HepG2 (cell line): ENCODE data around the gene HYAL1. TPM values are rescaled to one million over a fixed set of nuclear protein-coding genes. Genes with fewer than 3 reads are reported as not detected.

Experiments
- FOXO1 ChIP-seq: sonication (generic); formaldehyde crosslinking; IDR thresholded peaks from 2 replicates; pipeline ENCODE4 v1.4.0; 2020; ENCODE audit warnings: missing genetic modification reagents
- HOXA9 ChIP-seq: sonication (generic); formaldehyde crosslinking; IDR thresholded peaks from 2 replicates; pipeline ENCODE4 v1.8.1; 2022; ENCODE audit warnings: missing genetic modification reagents, mild to moderate bottlenecking, moderate library complexity, borderline replicate concordance
- NKX3-1 ChIP-seq: sonication (generic); formaldehyde crosslinking; IDR thresholded peaks from 2 replicates; pipeline ENCODE4 v1.5.0; 2020; ENCODE audit warnings: missing genetic modification reagents
- ZFAT ChIP-seq: sonication (generic); formaldehyde crosslinking; conservative IDR thresholded peaks from 2 replicates; pipeline ENCODE4 v1.8.1; 2023; ENCODE audit warnings: missing genetic modification reagents, inconsistent platforms
- ZFP1 ChIP-seq: IDR thresholded peaks from 2 replicates; pipeline ENCODE4 v1.6.1; 2016
- ZFP37 ChIP-seq: sonication (generic); formaldehyde crosslinking; IDR thresholded peaks from 2 replicates; pipeline ENCODE4 v1.4.0; 2020; ENCODE audit warnings: missing genetic modification reagents, borderline replicate concordance
- ZFP82 ChIP-seq: sonication (generic); formaldehyde crosslinking; IDR thresholded peaks from 2 replicates; pipeline ENCODE4 v1.5.1; 2020; ENCODE audit warnings: mild to moderate bottlenecking, missing genetic modification reagents, borderline replicate concordance
- ZNF331 ChIP-seq: sonication (generic); formaldehyde crosslinking; IDR thresholded peaks from 2 replicates; pipeline ENCODE4 v1.4.0; 2020; ENCODE audit warnings: missing genetic modification reagents
- ZNF460 ChIP-seq: sonication (generic); formaldehyde crosslinking; IDR thresholded peaks from 2 replicates; pipeline ENCODE4 v1.5.1; 2020; ENCODE audit warnings: missing genetic modification reagents, mild to moderate bottlenecking, borderline replicate concordance
- ZNF703 ChIP-seq: sonication (generic); formaldehyde crosslinking; IDR thresholded peaks from 2 replicates; pipeline ENCODE4 v1.5.1; 2020; ENCODE audit warnings: missing genetic modification reagents, mild to moderate bottlenecking, moderate library complexity, borderline replicate concordance
- ZNF720 ChIP-seq: sonication (generic); formaldehyde crosslinking; IDR thresholded peaks from 2 replicates; pipeline ENCODE4 v1.4.0; 2020; ENCODE audit warnings: missing genetic modification reagents
- ZNF878 ChIP-seq: sonication (generic); formaldehyde crosslinking; IDR thresholded peaks from 2 replicates; pipeline ENCODE4 v1.8.1; 2023; ENCODE audit warnings: mild to moderate bottlenecking, missing genetic modification reagents, moderate library complexity
- polyA plus RNA-seq, 8 experiments: library from polyadenylated mRNA; depleted of rRNA in 3 of 8; stranded (reverse) in 7 of 8; unstranded in 1 of 8; fragments of >200 nt; fragmentation: Illumina TruSeq in 4 of 8; extraction: Trizol in 4 of 8; gene quantifications; 2 replicates each; pipeline versions ENCODE4 v1.2.1 to v1.2.3, GENCODE V29; 2011 to 2016; ENCODE audit warnings: low read depth in 4 of 8, missing spikeins in 1 of 8, mixed read lengths in 1 of 8; ENCODE audit not compliant: insufficient read depth in 1 of 8
- total RNA-seq, 5 experiments: library from RNA; depleted of rRNA; stranded (reverse); fragments of >200 nt; fragmentation: Illumina TruSeq; extraction: Trizol; gene quantifications; 2 replicates each; pipeline ENCODE4 v1.2.3, GENCODE V29; 2016; ENCODE audit warnings: low read depth in 1 of 5
- TF ChIP-seq, protein P1 (sequence below): sonication (generic); formaldehyde crosslinking; IDR thresholded peaks from 2 replicates; pipeline ENCODE4 v1.8.0; 2022; ENCODE audit warnings: mild to moderate bottlenecking, missing genetic modification reagents
- TF ChIP-seq, protein P2 (sequence below): sonication (generic); formaldehyde crosslinking; IDR thresholded peaks from one replicate; pipeline ENCODE4 v1.5.1; 2020; ENCODE audit warnings: mild to moderate bottlenecking, missing genetic modification reagents; ENCODE audit errors: not compliant biosample characterization
- TF ChIP-seq, protein P3 (sequence below), 2 experiments: fragments of 450-650 bp in 1 of 2; sonication (generic) in 1 of 2; formaldehyde crosslinking; IDR thresholded peaks; 2 replicates each; pipeline versions ENCODE4 v1.5.0 to v1.8.0; 2020 to 2022; ENCODE audit warnings: mild to moderate bottlenecking in 1 of 2, missing genetic modification reagents in 1 of 2
- TF ChIP-seq, protein P4 (sequence below): sonication (generic); formaldehyde crosslinking; IDR thresholded peaks from 2 replicates; pipeline ENCODE4 v1.5.1; 2020; ENCODE audit warnings: missing genetic modification reagents, mild to moderate bottlenecking, borderline replicate concordance

The HYAL1 gene
- total and polyA plus RNA-seq, 2 of the 13 experiments (the other 11 are each of a cell fraction or from before 2014, with no cell fraction given): 76.5 to 193 TPM

DNA sequence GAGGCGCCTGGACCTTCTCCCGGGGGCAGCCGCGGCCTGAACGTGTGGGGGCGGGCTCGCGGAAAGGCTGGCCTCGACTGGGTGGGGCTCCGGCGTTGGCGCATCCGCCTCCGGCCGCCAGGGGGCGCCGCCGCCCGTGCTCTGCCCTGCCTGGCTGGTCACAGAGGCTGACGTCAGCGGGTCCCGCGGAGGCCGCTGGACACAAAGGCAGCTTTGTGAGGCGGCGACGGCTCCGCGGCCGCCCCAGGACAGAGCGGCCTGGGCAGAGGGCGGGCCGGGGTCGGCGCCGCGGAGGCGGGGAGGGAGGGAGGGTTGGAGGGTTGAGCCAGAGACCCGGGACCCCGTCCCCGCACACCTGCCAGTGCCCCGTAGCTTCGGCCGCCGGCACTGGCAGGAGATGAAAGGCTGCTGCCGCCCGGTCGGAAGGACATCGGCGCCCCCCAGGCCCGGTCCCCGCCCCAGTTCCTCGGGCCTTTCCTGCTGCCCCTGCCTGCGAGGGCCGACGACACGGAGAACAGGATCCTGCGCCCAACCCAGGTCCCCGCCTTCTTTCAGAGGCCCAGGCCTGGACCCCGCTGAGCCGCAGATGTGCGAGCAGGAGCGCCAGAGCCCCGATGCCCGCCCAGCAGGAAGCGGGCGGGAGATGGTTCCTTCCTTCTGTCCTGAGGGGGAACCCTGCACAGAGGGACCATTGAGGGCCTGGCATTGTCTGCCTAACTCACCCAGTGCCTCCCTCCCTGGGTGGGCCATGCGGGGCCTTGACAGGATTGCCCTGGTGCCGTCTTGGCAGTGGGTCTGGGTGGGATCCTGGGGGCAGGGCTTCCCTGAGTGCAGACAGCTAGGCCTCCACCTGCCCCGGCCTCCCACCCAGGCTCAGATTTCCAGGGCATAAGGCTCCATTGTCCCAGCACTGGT, 43.1 kb downstream of the HYAL1 start (continued):
- TF ChIP-seq, protein P1, sequence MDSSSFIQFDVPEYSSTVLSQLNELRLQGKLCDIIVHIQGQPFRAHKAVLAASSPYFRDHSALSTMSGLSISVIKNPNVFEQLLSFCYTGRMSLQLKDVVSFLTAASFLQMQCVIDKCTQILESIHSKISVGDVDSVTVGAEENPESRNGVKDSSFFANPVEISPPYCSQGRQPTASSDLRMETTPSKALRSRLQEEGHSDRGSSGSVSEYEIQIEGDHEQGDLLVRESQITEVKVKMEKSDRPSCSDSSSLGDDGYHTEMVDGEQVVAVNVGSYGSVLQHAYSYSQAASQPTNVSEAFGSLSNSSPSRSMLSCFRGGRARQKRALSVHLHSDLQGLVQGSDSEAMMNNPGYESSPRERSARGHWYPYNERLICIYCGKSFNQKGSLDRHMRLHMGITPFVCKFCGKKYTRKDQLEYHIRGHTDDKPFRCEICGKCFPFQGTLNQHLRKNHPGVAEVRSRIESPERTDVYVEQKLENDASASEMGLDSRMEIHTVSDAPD (CRISPR knock-in tag): peak; percentile 65; the same call in 1 of the 2 replicates
- TF ChIP-seq NKX3-1: 0 out of 2 replicates have a peak, but pooled peaks have one; percentile 2
- TF ChIP-seq, protein P2, sequence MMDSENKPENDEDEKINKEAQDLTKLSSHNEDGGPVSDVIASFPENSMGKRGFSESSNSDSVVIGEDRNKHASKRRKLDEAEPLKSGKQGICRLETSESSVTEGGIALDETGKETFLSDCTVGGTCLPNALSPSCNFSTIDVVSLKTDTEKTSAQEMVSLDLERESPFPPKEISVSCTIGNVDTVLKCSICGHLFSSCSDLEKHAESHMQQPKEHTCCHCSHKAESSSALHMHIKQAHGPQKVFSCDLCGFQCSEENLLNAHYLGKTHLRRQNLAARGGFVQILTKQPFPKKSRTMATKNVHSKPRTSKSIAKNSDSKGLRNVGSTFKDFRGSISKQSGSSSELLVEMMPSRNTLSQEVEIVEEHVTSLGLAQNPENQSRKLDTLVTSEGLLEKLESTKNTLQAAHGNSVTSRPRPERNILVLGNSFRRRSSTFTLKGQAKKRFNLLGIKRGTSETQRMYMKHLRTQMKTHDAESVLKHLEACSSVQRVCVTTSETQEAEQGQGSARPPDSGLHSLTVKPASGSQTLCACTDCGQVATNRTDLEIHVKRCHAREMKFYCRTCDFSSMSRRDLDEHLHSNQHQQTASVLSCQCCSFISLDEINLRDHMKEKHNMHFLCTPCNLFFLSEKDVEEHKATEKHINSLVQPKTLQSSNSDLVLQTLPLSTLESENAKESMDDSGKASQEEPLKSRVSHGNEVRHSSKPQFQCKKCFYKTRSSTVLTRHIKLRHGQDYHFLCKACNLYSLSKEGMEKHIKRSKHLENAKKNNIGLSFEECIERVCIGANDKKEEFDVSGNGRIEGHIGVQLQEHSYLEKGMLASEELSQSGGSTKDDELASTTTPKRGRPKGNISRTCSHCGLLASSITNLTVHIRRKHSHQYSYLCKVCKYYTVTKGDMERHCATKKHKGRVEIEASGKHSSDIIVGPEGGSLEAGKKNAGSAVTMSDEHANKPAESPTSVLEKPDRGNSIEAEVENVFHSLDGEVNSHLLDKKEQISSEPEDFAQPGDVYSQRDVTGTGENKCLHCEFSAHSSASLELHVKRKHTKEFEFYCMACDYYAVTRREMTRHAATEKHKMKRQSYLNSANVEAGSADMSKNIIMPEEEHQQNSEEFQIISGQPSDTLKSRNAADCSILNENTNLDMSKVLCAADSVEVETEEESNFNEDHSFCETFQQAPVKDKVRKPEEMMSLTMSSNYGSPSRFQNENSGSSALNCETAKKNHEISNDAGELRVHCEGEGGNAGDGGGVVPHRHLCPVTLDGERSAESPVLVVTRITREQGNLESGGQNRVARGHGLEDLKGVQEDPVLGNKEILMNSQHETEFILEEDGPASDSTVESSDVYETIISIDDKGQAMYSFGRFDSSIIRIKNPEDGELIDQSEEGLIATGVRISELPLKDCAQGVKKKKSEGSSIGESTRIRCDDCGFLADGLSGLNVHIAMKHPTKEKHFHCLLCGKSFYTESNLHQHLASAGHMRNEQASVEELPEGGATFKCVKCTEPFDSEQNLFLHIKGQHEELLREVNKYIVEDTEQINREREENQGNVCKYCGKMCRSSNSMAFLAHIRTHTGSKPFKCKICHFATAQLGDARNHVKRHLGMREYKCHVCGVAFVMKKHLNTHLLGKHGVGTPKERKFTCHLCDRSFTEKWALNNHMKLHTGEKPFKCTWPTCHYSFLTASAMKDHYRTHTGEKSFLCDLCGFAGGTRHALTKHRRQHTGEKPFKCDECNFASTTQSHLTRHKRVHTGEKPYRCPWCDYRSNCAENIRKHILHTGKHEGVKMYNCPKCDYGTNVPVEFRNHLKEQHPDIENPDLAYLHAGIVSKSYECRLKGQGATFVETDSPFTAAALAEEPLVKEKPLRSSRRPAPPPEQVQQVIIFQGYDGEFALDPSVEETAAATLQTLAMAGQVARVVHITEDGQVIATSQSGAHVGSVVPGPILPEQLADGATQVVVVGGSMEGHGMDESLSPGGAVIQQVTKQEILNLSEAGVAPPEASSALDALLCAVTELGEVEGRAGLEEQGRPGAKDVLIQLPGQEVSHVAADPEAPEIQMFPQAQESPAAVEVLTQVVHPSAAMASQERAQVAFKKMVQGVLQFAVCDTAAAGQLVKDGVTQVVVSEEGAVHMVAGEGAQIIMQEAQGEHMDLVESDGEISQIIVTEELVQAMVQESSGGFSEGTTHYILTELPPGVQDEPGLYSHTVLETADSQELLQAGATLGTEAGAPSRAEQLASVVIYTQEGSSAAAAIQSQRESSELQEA (CRISPR knock-in tag): peak; percentile 88
- TF ChIP-seq ZNF703 (CRISPR knock-in tag): peak; percentile 93; the same call in 1 of the 2 replicates
- TF ChIP-seq ZFAT: no peak; the same call in 1 of the 2 replicates
- TF ChIP-seq ZFP1: 0 out of 2 replicates have a peak, but pooled peaks have one; percentile 68
- peak; percentile 30; the same call in 1 of the 2 replicates for TF ChIP-seq ZNF331 (CRISPR knock-in tag)
- TF ChIP-seq ZFP82 (CRISPR knock-in tag): peak; percentile 73; the same call in 1 of the 2 replicates
- TF ChIP-seq FOXO1 (CRISPR knock-in tag): 0 out of 2 replicates have a peak, but pooled peaks have one; percentile 30
- TF ChIP-seq, protein P3, sequence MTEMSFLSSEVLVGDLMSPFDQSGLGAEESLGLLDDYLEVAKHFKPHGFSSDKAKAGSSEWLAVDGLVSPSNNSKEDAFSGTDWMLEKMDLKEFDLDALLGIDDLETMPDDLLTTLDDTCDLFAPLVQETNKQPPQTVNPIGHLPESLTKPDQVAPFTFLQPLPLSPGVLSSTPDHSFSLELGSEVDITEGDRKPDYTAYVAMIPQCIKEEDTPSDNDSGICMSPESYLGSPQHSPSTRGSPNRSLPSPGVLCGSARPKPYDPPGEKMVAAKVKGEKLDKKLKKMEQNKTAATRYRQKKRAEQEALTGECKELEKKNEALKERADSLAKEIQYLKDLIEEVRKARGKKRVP (CRISPR knock-in tag; IDR thresholded peaks at IDR 0.05): 0 out of 4 replicates have a peak, but pooled peaks of 1 of the 2 experiments have one; percentile 43
- peak; percentile 84 for TF ChIP-seq ZFP37
- no peak for TF ChIP-seq ZNF460 (CRISPR knock-in tag)
- TF ChIP-seq HOXA9: no peak
- no peak for TF ChIP-seq ZNF720 (CRISPR knock-in tag)
- TF ChIP-seq ZNF878: peak; percentile 57; the same call in 1 of the 2 replicates
- TF ChIP-seq, protein P4, sequence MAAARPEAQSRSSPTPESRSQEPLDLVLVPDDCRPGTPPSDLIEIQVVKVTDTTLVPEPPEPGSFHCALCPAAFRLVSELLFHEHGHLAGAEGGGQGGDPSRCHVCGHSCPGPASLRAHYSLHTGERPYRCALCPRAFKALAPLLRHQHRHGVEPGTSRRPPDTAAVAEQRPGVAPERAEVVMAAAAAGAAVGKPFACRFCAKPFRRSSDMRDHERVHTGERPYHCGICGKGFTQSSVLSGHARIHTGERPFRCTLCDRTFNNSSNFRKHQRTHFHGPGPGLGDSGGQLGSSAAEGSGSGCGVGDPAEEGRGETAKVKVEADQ (CRISPR knock-in tag): peak; percentile 49; the same call in 1 of the 2 replicates
